ENCODE results near the gene NAALADL2.
"Not testable (repeated sequence)": the region's sequence is repeated elsewhere in the genome, so short reads cannot be mapped to it uniquely, and the experiment has no call there.

Gene NAALADL2

DNA sequence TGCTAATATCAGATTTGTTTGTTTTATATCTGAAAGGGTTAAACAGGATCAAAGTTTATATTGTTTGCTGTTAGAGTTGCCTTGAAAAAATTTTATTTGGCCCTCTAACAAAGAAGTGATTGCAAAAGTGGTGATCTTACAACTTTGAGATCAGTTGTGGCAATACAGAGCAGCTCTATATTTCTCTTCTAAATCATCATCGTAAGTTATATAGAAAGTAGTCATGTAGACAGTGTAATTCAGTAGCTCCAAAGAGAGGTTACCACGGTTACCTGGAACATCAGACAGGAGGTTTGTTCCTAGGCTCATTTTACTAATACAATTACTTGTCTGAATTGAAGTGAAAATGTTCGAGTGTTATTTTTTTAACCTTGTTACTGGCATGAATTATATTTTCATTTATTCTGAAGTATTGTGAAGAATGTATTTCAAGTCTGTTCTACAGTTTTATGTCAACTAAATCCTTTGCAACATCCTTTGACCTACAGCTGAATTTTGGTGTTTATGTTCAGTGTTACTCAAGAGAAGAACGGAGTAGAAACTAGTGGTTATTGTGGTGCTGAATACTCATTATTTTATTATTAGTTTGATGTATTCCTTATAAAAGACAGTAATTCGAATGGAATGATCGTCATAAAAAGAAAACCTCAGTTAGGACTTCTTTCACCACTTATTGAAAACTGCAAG, 214.2 kb downstream of the NAALADL2 start:
- DNase-seq (ENCODE audit: low spot score) = no peak

DNA sequence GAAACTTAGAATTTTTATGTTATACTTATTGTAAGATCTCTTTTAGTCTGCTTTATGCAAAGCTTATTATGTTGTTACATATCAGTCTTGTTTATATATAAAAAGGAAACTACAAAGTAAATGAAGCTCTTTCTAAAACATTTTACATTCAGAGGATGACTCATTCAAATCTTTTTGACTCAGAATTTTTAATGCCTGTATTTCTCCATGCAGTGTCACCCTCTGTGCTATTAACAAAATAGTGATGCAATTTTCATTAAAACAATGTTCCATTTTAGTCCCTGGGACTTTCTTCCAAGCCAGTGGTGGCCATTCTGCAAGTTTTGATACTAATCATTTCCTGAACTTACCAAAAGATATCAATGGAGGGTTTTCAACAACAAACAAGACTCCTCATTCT, 216.1 kb downstream of the NAALADL2 start:
- DNase-seq (ENCODE audit: low spot score) = no peak

DNA sequence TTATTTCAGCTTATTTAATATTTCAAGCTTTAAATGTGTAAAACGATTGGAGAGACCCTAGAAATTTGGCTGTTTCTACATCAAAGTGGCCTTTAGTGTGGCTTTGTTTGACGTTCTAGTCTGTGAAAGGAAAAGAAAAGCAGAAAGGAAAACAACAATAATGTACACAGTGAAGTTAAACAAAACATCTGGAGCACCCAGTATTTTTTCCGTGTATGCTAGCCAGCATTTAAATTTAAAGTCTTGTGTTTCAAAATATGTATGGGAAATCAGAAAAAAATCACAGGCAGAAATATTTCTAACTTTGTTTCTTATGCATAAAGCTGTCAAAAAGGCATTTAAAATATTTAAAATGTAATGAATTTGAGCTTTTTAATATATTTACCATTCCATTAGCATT, 218.1 kb downstream of the NAALADL2 start:
- no peak for DNase-seq (ENCODE audit: low spot score)

DNA sequence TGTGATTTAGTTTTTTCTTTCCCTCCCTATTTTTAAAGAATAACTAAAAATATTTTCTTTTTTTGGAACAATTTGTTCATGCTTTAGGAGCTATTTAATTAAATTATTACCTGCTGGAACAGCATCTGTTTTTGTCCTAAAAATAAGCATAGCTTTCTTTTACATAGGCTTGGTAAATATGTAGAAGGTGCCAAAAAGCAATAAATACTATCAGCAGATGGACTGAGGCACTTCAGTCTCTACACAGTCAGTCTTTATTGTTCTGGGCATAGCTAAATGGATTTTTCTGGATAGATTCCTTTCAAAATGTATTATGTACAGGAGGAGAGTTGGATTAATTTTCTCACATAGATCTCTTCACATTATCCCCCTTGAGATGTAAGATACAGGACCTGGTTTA, 223.5 kb downstream of the NAALADL2 start:
- no peak for DNase-seq (ENCODE audit: low spot score)

DNA sequence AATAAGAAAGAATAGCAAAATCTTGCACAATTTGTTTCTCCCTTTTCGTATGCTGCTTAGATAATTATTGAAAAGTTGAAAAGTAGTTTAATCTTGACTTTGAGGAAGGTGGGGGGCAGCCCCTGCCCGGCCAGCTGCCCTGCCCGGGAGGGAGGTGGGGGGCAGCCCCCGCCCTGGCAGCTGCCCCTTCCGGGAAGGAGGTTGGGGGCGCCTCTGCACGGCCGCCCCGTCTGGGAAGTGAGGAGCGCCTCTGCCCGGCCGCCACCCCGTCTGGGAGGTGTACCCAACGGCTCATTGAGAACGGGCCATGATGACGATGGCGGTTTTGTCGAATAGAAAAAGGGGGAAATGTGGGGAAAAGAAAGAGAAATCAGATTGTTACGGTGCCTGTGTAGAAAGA, 228.0 kb downstream of the NAALADL2 start:
- not testable (repeated sequence) for DNase-seq (ENCODE audit: low spot score)

DNA sequence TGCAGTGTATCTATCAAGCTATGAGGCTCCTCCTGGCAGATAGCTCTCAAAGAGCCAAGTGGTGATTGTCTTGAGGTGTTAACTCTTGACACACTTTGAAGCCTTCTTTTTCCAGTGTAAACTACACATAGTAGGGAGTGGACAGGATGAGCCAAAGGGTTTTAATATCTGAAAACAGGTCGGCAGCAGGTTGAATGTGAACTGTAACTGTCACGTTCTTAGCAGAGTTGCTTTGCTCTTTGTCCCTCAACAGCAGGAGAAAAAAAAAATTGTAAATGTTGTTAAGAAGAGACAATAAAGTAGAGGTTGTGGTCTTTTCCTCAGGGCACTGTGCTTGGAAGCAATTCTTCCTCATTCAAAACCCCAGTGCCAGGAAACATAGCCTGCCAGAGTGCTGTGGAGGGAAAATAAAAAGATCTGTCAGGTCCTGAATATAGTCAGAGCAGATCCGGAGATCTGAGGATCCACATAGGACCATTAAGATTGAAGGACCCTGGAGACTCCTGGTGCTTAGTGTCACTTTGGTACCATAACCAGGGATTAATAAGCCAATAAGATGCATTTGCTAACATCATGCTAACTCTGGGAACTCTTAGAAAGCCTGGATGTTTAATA, 229.7 kb downstream of the NAALADL2 start:
- no peak for DNase-seq (ENCODE audit: low spot score)

DNA sequence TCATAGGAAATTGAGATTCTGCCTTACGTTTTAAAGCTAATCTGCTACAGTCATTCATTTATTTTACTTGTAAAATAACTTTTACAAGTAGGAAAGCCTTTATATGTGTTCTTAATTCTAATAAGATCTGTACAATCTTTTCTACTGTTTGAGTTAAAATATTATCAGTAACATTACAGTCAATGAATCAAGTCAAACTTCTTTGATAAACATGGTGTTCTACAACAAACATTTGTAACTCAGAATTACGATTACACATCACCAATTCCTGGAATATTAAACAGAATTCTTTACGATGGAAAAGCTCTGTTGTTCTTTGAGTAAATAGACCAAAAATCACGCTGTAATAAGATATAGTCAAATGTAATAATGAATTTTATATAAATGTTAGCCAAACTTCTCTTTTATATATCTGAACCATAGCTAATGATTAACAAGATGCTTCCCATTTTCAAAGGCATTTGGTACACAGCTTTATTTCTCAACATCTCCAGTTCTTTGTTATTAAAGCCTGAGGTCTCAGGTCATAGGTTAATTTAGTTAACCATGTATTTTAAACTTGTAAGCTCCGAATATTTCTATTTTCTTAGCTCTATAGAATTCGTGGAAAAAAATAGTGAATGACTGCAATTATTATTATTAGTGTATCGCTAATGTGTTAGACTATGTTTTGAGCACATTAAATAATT, 232.4 kb downstream of the NAALADL2 start:
- peak; percentile 8 for DNase-seq (ENCODE audit: low spot score)

DNA sequence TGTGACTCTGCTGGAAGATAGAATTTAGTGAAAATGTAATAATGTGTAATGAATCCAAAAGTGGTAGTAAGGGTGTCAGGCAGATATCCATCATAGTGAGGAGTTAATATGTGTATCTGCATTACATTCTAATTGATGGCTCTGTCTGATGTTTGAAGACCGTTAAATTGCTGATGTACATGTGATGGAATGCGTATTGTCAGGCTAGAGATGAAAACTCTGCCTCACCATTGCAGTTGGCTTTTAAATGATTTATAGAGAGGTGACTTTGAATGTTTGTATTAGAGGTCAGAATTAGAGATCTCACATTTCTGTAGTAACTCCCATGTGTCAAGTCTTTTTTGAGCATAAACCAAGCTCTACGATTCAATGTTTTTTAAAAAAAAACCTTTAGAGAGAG, 234.6 kb downstream of the NAALADL2 start:
- DNase-seq (ENCODE audit: low spot score) = no peak

DNA sequence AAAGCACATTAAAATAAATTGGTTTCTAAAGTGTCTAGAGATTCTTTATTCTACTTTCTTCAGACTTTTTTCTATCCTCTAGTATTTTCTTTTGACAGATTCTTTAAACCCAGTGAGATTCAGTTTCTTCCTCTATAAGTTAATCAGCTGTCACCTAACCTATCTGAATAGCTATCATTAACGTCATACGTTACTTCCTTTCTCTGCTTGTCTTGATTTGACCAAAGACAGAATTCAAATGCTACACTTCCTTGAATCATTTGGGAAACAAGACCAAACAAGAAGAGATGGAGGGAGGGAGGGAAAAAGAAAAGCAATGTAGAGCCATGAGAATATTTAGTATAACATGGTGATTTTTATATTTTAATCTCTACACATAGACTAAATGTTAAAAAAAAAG, 235.2 kb downstream of the NAALADL2 start:
- DNase-seq (ENCODE audit: low spot score) = no peak

DNA sequence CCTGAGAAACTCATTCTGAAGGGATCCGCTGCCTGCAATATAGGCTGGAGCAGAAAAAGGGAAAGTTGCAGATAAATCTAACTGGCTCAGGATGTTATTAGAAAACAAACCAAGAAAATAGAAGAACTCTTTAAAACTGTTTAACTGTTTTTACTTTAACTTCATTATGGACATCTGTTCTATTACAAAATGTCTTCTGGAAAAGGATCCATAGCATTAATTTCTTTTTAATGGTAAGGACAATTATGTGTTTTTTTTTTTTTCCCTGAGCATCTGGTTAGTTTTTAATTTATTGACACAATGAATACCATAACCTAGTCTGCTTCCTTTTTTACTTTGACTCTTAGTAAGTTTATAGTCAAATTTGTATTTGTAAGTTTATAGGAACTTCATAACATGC, 239.5 kb downstream of the NAALADL2 start:
- DNase-seq (ENCODE audit: low spot score) = no peak

DNA sequence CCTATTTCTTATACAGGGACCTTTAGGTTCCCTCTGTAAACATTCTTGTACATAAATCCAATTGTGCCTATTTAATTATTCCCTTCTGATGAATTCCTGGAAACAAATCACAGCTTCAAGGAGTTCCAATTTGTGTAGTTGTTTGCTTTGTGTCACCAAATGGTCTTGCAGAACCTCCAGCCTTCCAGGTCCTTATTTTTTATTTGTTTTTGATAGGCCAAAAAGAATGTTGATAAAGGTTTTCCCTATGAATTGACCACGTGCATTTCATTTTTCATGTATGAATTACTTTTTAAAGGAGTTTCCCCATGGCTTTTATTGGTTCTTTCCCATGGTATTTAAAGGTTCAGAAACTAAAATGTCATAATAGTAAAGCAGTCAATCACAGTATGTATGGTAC, 243.0 kb downstream of the NAALADL2 start:
- no peak for DNase-seq (ENCODE audit: low spot score)

DNA sequence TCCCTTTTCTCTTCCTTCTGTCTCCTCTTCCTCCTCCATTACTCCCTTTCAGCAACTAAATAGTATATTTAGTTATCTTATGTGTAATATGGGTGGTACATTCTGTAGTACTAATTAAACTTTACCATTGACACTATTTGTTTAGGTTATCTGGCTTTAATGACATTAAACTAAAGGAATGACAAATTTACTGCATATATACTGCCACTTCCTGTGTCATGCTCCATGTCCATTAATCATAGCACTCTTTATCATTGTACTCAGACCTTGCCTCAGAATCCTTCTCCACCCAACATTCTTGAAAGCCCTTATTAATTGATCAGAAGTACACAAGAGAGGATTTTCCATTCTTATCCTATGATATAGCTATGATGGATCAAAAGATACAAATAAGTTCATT, 244.2 kb downstream of the NAALADL2 start:
- no peak for DNase-seq (ENCODE audit: low spot score)

DNA sequence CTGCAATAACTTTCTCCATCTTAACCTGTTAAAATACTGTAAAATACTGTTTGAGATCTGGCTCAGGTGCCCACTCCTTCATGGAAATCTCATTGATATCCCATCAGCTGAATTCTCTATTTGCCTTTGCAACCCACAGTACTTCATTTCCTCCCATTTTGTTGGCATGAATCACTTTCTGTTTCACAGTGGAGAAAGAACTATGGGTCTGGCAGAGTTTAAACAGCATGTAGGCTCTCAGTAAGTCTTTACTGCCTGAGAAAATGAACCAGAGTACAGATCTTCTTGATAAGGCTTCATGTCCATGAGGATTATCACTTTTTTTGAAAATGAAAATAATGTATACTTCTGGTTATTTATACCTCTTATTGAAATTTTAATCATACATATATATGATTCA, 245.9 kb downstream of the NAALADL2 start:
- DNase-seq (ENCODE audit: low spot score) = no peak

DNA sequence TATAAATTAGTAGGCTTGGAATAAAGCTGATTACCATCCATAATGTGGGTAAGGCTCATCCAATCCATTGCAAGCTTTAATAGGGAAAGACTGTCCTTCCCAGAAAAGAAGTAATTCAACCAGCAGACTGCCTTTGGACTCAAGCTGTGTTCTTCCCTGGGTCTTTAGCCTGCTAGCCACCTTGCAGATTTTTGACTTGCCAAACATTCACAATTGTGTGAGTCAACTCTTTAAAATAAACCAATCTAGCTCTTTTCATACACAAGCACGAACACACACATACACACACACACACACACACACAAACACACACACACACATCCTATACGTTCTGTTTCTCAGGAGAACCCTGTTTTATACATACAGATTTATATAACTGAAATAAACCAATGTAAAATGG, 248.1 kb downstream of the NAALADL2 start:
- no peak for DNase-seq (ENCODE audit: low spot score)

DNA sequence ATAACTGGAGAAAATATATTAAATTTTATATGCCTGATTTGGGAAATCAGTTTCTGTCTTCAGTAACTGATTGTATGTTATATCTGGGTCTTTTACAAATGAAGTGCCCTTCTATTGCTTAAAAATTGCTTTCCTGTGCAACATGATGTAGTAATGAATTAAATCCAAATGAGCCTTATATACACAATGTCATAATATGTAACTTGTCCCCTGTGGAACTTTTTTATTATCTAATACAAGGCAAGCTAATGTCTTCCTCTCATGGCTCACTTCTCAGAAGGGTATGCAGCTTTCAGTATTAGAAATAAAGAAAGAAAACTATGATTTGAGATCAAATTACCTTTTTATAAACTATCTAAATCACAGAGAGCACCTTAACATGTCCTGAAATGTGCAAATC, 248.9 kb downstream of the NAALADL2 start:
- no peak for DNase-seq (ENCODE audit: low spot score)

DNA sequence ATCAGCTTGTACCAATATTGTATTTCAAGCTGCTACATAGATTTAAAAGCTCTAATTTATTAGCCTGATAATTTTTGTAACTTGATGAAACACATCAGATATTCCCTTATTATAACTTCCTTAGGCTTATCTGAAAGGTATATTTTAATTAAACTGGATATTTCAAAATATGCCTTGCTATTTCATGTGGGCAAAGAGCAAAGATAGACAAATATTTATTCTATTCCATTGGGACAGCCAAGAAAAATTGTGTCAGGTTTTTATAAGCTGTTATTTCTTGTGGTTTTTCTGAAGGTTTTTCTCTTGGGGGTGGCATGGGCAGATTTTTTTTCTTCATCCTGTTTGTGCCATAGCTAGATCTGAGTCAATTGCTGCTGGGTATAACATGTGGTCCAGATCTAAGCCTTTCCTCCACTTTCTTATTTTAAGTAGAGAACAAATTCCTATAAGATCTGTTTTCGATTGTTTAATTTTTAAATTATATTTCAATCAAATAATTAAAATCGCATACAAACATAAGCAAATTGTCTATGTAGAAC, 249.5 kb downstream of the NAALADL2 start:
- no peak for DNase-seq (ENCODE audit: low spot score)

DNA sequence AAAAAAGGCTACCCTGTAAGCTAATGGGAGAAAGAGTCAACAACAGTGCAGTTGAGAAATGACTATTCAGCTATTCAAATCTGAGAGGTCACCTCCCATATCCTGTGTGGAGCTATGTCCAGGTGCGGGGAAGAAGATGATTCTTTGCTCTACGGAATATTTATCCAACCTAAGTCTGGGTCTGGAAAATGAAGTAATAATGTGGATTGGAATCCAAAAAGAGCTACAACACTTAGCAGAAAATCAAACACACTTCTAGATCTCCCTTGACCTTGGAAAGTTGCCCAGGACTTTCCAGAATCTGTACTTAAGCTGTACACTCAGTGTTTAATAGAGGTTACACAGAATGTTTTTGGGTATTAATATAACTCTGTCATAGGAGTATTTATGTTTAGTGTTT, 251.9 kb downstream of the NAALADL2 start:
- DNase-seq (ENCODE audit: low spot score) = no peak

DNA sequence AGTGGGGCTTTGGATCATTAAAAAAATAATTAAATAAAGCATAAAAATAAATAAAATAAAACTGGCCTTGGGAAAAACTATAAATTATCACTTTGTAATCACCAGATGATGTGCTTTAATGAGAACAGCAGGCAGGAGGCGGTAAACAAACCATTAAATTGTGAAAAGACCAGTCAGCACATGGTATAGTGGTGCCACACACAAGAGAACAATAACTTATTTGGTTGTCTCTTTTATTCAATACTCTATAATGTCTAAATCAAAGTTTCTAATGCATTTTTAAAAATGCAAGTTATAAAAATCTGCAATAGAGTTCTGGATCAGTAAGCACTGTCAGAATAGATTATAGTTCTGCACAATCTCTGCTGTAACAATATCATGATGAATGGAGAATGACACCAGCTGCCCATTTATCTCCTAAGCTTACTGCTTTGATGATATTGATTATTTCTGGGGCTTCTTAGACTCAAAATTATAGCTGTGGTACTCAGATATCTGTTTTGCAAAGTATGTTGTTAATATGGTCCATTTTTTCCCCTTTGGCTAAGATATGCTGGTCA, 259.3 kb downstream of the NAALADL2 start:
- DNase-seq (ENCODE audit: low spot score) = no peak

DNA sequence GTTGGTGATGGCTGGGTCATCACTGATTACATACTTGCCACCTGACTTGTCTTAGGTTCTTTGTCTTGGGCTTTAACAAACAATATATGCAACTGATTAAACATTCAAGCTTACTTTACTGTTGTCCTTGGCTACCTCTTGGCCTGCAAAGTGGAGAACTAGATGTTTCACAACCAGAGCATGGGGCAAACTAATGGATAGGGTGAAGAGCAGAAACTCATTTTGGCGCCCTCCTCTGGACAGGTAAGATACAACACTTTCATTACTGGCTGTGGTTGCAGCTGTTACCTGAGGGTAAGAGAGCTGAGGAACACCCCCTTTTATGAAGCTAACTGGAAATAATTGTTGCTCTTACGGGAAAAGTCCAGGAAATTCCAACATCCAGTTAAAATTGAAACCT, 262.1 kb downstream of the NAALADL2 start:
- peak; percentile 3 for DNase-seq (ENCODE audit: low spot score)

DNA sequence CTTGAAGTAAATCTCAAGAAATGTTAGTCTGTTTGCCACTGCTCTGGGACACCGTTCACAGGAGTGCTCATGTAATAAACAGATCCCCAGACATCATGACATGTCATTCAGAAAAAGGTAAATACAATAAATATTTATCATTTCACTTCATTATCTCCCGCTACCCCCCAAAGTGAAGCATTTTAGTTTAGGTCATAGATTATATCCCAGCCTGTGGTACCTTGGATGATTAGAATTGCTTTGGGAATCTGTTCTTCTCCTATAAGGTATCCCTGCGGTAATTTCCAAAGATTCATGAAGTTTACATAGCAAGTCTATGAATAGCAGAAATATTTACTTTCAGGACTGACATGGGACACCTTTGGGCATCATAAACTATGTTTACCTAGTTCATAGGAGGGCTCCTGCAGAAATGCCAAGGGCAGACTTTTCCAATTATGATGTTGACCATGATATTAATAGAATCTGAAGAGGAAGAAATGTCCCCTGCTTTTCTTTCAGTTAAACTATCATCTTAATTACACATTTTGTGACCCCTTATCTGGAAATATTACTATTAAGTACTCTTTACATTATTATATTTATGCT, 268.0 kb downstream of the NAALADL2 start:
- DNase-seq (ENCODE audit: low spot score) = no peak

DNA sequence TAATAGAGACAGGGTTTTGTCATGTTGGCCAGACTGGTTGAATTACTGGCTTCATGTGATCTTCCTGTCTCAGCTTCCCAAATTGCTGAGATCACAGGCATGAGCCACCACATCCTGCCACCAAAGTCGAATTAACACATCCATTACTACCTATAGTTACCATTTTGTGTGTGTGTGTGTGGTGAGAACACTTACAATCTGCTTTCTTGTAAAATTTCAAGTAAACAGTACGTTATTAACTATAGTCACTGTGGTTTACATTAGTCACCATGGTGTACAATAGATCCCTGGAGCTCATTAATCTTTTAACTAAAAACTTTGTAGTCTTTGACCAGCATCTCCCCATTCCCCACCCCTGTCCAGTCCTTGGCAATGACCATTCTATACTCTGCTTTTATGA, 270.0 kb downstream of the NAALADL2 start:
- DNase-seq (ENCODE audit: low spot score) = no peak

DNA sequence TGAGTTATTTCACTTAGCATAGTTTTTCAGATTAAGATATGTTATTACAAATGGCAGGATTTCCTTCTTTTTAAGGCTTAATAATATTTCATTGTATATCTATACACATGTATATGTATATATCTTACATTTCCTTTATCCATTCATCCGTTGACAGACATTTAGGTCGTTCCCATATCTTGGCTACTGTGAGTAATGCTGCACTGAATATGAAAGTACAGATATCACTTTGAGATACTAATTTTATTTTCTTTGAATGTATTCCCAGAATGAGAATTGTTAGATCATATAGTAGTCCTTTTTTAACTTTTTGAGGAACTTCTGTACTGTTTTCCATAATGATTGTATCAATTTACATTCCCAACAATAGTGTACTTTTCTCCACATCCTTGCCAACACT, 270.4 kb downstream of the NAALADL2 start:
- DNase-seq (ENCODE audit: low spot score) = no peak

DNA sequence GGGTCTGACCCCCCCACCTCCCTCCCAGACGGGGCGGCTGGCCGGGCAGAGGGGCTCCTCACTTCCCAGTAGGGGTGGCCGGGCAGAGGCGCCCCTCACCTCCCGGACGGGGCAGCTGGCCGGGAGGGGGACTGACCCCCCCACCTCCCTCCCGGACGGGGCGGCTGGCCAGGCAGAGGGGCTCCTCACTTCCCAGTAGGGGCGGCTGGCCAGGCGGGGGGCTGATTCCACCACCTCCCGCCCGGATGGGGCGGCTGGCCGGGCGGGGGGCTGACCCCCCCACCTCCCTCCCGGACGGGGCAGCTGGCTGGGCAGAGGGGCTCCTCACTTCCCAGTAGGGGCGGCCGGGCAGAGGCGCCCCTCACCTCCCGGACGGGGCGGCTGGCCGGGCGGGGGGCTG, 272.7 kb downstream of the NAALADL2 start:
- not testable (repeated sequence) for DNase-seq (ENCODE audit: low spot score)

All from HuH-7 (cell line).